SK-N-SH treated with all-trans-retinoic acid at 6 μM for 48 hours (cell line): ENCODE results near the gene LRTM1.
A peak's percentile ranks its signal among the peaks of the same experiment; 100 is the strongest.

Source experiments
- ATAC-seq: fragments of 200-7000 bp; cut with Tn5 transposase; 3 replicates; pipeline ENCODE4 v1.9.1; 2020; ENCODE audit warnings: mild to moderate bottlenecking, moderate library complexity
- ARNTL ChIP-seq: fragments of 450-650 bp; formaldehyde crosslinking; IDR thresholded peaks from 2 replicates; pipeline ENCODE4 v1.5.0; 2020; ENCODE audit warnings: low read depth, mild to moderate bottlenecking, moderate library complexity, borderline replicate concordance
- BACH2 ChIP-seq: fragments of 250-450 bp; sonication (Bioruptor Pico); IDR thresholded peaks from 2 replicates; pipeline ENCODE4 v1.9.0; 2021; ENCODE audit warnings: mild to moderate bottlenecking, borderline replicate concordance
- CSDC2 ChIP-seq: fragments of 250-450 bp; sonication (Bioruptor Pico); IDR thresholded peaks from 2 replicates; pipeline ENCODE4 v1.5.0; 2020; ENCODE audit warnings: mild to moderate bottlenecking, moderate library complexity
- ESRRG ChIP-seq: fragments of 250-450 bp; sonication (Bioruptor Pico); IDR thresholded peaks from 2 replicates; pipeline ENCODE4 v1.6.1; 2021; ENCODE audit warnings: mild to moderate bottlenecking
- GLIS3 ChIP-seq: fragments of 250-450 bp; sonication (Bioruptor Pico); IDR thresholded peaks from 2 replicates; pipeline ENCODE4 v1.5.0; 2020; ENCODE audit warnings: mild to moderate bottlenecking, moderate library complexity
- ISL1 ChIP-seq: fragments of 250-450 bp; sonication (Bioruptor Pico); IDR thresholded peaks from 2 replicates; pipeline ENCODE4 v2.1.2; 2022; ENCODE audit warnings: mild to moderate bottlenecking, moderate library complexity
- OSR1 ChIP-seq: fragments of 250-450 bp; sonication (Bioruptor Pico); IDR thresholded peaks from 2 replicates; pipeline ENCODE4 v1.8.0; 2022; ENCODE audit warnings: moderate library complexity, mild to moderate bottlenecking, inconsistent platforms
- PPARA ChIP-seq: fragments of 250-450 bp; sonication (Bioruptor Pico); IDR thresholded peaks from 2 replicates; pipeline ENCODE4 v1.5.0; 2020; ENCODE audit warnings: mild to moderate bottlenecking, borderline replicate concordance
- RARB ChIP-seq: fragments of 250-450 bp; sonication (Bioruptor Pico); IDR thresholded peaks from 2 replicates; pipeline ENCODE4 v1.8.0; 2021; ENCODE audit warnings: mild to moderate bottlenecking, moderate library complexity
- TCF4 ChIP-seq: fragments of 250-450 bp; sonication (Bioruptor Pico); IDR thresholded peaks from 2 replicates; pipeline ENCODE4 v1.8.0; 2021; ENCODE audit warnings: mild to moderate bottlenecking, moderate library complexity, borderline replicate concordance
- TOX ChIP-seq: fragments of 250-450 bp; sonication (Bioruptor Pico); IDR thresholded peaks from 2 replicates; pipeline ENCODE4 v1.8.0; 2021; ENCODE audit warnings: mild to moderate bottlenecking, moderate library complexity, borderline replicate concordance
- ZC3H10 ChIP-seq: fragments of 250-450 bp; sonication (Bioruptor Pico); IDR thresholded peaks from 2 replicates; pipeline ENCODE4 v1.5.1; 2021; ENCODE audit warnings: mild to moderate bottlenecking, moderate library complexity
- ZFP3 ChIP-seq: fragments of 250-450 bp; sonication (Bioruptor Pico); IDR thresholded peaks from 2 replicates; pipeline ENCODE4 v1.5.0; 2020; ENCODE audit warnings: mild to moderate bottlenecking, moderate library complexity
- ZFP30 ChIP-seq: fragments of 450-650 bp; formaldehyde crosslinking; IDR thresholded peaks from 2 replicates; pipeline ENCODE4 v1.5.0; 2022; ENCODE audit warnings: mild to moderate bottlenecking, moderate library complexity
- ZNF70 ChIP-seq: fragments of 450-650 bp; formaldehyde crosslinking; IDR thresholded peaks from 2 replicates; pipeline ENCODE4 v1.5.0; 2020; ENCODE audit warnings: mild to moderate bottlenecking, moderate library complexity
- TF ChIP-seq, protein P1 (sequence below): fragments of 250-450 bp; sonication (Bioruptor Pico); IDR thresholded peaks from 2 replicates; pipeline ENCODE4 v1.8.0; 2021; ENCODE audit warnings: low read depth, mild to moderate bottlenecking, moderate library complexity, borderline replicate concordance
- TF ChIP-seq, protein P2 (sequence below): fragments of 250-450 bp; sonication (Bioruptor Pico); IDR thresholded peaks from 2 replicates; pipeline ENCODE4 v1.8.0; 2020; ENCODE audit warnings: mild to moderate bottlenecking, moderate library complexity, borderline replicate concordance
- TF ChIP-seq, protein P3 (sequence below): fragments of 250-450 bp; sonication (Bioruptor Pico); IDR thresholded peaks from 2 replicates; pipeline ENCODE4 v1.5.1; 2021; ENCODE audit warnings: mild to moderate bottlenecking, moderate library complexity
- TF ChIP-seq, protein P4 (sequence below): fragments of 250-450 bp; sonication (Bioruptor Pico); IDR thresholded peaks from 2 replicates; pipeline ENCODE4 v1.5.0; 2020; ENCODE audit warnings: mild to moderate bottlenecking, moderate library complexity
- TF ChIP-seq, protein P5 (sequence below): fragments of 250-450 bp; sonication (Bioruptor Pico); IDR thresholded peaks from 2 replicates; pipeline ENCODE4 v1.5.1; 2020; ENCODE audit warnings: low read depth, mild to moderate bottlenecking, moderate library complexity

LRTM1 gene

DNA sequence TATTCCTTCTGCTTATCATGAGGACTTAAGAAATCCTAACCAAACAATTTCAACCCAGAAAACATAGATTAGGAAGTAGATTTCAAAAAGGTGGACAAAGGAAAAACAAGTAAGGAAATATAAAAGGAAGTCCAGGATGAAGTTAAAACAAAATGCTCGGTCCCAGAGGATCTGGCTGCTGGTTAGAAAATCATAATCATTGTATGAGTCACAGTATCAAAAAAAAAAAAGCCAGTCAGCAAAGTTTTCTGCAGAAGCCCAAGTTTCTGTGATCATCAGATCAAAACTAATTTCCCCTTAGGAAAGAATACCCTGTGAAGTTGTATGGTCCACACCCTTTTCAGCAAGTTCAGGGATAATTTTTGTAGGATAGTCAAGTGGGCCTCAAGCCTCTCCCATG is 43.0 kb upstream of the LRTM1 start:
- no peak for TF ChIP-seq RARB
- TF ChIP-seq, protein P1, sequence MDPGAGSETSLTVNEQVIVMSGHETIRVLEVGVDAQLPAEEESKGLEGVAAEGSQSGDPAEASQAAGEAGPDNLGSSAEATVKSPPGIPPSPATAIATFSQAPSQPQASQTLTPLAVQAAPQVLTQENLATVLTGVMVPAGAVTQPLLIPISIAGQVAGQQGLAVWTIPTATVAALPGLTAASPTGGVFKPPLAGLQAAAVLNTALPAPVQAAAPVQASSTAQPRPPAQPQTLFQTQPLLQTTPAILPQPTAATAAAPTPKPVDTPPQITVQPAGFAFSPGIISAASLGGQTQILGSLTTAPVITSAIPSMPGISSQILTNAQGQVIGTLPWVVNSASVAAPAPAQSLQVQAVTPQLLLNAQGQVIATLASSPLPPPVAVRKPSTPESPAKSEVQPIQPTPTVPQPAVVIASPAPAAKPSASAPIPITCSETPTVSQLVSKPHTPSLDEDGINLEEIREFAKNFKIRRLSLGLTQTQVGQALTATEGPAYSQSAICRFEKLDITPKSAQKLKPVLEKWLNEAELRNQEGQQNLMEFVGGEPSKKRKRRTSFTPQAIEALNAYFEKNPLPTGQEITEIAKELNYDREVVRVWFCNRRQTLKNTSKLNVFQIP (CRISPR knock-in tag) = no peak
- TF ChIP-seq TCF4 = no peak
- TF ChIP-seq, protein P2, sequence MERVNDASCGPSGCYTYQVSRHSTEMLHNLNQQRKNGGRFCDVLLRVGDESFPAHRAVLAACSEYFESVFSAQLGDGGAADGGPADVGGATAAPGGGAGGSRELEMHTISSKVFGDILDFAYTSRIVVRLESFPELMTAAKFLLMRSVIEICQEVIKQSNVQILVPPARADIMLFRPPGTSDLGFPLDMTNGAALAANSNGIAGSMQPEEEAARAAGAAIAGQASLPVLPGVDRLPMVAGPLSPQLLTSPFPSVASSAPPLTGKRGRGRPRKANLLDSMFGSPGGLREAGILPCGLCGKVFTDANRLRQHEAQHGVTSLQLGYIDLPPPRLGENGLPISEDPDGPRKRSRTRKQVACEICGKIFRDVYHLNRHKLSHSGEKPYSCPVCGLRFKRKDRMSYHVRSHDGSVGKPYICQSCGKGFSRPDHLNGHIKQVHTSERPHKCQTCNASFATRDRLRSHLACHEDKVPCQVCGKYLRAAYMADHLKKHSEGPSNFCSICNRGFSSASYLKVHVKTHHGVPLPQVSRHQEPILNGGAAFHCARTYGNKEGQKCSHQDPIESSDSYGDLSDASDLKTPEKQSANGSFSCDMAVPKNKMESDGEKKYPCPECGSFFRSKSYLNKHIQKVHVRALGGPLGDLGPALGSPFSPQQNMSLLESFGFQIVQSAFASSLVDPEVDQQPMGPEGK (CRISPR knock-in tag) = no peak
- TF ChIP-seq PPARA = no peak
- no peak for TF ChIP-seq ZFP3
- TF ChIP-seq, protein P3, sequence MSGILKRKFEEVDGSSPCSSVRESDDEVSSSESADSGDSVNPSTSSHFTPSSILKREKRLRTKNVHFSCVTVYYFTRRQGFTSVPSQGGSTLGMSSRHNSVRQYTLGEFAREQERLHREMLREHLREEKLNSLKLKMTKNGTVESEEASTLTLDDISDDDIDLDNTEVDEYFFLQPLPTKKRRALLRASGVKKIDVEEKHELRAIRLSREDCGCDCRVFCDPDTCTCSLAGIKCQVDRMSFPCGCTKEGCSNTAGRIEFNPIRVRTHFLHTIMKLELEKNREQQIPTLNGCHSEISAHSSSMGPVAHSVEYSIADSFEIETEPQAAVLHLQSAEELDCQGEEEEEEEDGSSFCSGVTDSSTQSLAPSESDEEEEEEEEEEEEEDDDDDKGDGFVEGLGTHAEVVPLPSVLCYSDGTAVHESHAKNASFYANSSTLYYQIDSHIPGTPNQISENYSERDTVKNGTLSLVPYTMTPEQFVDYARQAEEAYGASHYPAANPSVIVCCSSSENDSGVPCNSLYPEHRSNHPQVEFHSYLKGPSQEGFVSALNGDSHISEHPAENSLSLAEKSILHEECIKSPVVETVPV (CRISPR knock-in tag) = no peak
- no peak for TF ChIP-seq TOX
- no peak for TF ChIP-seq ZFP30
- TF ChIP-seq, protein P4, sequence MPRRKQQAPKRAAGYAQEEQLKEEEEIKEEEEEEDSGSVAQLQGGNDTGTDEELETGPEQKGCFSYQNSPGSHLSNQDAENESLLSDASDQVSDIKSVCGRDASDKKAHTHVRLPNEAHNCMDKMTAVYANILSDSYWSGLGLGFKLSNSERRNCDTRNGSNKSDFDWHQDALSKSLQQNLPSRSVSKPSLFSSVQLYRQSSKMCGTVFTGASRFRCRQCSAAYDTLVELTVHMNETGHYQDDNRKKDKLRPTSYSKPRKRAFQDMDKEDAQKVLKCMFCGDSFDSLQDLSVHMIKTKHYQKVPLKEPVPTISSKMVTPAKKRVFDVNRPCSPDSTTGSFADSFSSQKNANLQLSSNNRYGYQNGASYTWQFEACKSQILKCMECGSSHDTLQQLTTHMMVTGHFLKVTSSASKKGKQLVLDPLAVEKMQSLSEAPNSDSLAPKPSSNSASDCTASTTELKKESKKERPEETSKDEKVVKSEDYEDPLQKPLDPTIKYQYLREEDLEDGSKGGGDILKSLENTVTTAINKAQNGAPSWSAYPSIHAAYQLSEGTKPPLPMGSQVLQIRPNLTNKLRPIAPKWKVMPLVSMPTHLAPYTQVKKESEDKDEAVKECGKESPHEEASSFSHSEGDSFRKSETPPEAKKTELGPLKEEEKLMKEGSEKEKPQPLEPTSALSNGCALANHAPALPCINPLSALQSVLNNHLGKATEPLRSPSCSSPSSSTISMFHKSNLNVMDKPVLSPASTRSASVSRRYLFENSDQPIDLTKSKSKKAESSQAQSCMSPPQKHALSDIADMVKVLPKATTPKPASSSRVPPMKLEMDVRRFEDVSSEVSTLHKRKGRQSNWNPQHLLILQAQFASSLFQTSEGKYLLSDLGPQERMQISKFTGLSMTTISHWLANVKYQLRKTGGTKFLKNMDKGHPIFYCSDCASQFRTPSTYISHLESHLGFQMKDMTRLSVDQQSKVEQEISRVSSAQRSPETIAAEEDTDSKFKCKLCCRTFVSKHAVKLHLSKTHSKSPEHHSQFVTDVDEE = no peak
- TF ChIP-seq, all 23 proteins: peak for 0
- peak; percentile 70 for ATAC-seq

DNA sequence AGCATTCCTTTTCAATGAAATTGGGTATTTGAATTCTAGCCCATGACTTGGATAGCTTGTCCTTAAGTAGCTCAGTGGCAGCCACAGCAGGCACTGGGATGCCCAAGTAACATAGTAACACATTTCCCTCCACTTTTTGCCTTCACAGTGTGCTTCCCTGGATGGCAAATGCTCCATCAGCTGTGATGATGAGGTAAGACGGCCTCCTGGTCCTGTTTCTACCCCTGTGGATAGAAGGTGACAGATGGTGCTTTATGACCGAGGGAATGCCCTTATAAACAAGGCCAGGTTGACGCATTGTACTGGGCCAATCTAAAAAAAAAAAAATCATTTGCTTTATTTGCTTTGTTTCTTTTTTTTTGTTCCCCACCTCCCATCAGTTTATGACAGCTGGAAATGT is 41.8 kb upstream of the LRTM1 start:
- TF ChIP-seq ESRRG (CRISPR knock-in tag) (no peak), PPARA (no peak), ZFP30 (no peak), RARB (no peak), GLIS3 (CRISPR knock-in tag) (no peak), ARNTL (CRISPR knock-in tag) (no peak), ZC3H10 (CRISPR knock-in tag) (no peak), ZFP3 (no peak), OSR1 (CRISPR knock-in tag) (no peak), CSDC2 (CRISPR knock-in tag) (no peak), ZNF70 (CRISPR knock-in tag) (no peak), ISL1 (CRISPR knock-in tag) (no peak), BACH2 (CRISPR knock-in tag) (no peak)
- TF ChIP-seq, protein P4 = no peak
- TF ChIP-seq, protein P3 (CRISPR knock-in tag) = no peak
- TF ChIP-seq, protein P5, sequence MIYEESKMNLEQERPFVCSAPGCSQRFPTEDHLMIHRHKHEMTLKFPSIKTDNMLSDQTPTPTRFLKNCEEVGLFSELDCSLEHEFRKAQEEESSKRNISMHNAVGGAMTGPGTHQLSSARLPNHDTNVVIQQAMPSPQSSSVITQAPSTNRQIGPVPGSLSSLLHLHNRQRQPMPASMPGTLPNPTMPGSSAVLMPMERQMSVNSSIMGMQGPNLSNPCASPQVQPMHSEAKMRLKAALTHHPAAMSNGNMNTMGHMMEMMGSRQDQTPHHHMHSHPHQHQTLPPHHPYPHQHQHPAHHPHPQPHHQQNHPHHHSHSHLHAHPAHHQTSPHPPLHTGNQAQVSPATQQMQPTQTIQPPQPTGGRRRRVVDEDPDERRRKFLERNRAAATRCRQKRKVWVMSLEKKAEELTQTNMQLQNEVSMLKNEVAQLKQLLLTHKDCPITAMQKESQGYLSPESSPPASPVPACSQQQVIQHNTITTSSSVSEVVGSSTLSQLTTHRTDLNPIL (CRISPR knock-in tag) = no peak
- TF ChIP-seq, protein P2 (CRISPR knock-in tag) = no peak
- ATAC-seq = no peak
